Muscle of leg (tissue), 11 donors: ENCODE data around the gene CAMTA2. TPM values are rescaled to one million over a fixed set of nuclear protein-coding genes. Genes with fewer than 3 reads are reported as not detected.

Source experiments
- DNase-seq: peaks from one replicate; pipeline ENCODE4 v3.0.0; 2013
- H3K27ac ChIP-seq: one replicate; pipeline ENCODE4 v1.5.1; 2013; ENCODE audit warnings: mild to moderate bottlenecking, low read length, control low read depth
- H3K27me3 ChIP-seq: one replicate; pipeline ENCODE4 v1.6.1; 2013; ENCODE audit warnings: low read length; ENCODE audit not compliant: control insufficient read depth, insufficient read depth
- H3K36me3 ChIP-seq: one replicate; pipeline ENCODE4 v1.6.1; 2013; ENCODE audit warnings: low read length; ENCODE audit not compliant: control insufficient read depth, insufficient read depth
- H3K4me1 ChIP-seq: one replicate; pipeline ENCODE4 v1.6.1; 2013; ENCODE audit warnings: low read length; ENCODE audit not compliant: control insufficient read depth, insufficient read depth
- H3K4me3 ChIP-seq: one replicate; pipeline ENCODE4 v1.5.1; 2013; ENCODE audit warnings: low read length, control low read depth
- H3K9me3 ChIP-seq: replicated peaks from 2 replicates; pipeline ENCODE4 v1.6.1; 2013; ENCODE audit warnings: low read depth, low read length; ENCODE audit not compliant: control insufficient read depth
- WGBS: methylation state at CpG from one replicate; pipeline ENCODE4 v1.1.5; 2013; ENCODE audit warnings: missing lambda C conversion rate; ENCODE audit not compliant: insufficient coverage; 5-methylcytosine and 5-hydroxymethylcytosine counted together
- polyA plus RNA-seq, 8 donors: library from polyadenylated mRNA; unstranded; fragments of 120-200 nt; gene quantifications; one replicate each; pipeline versions ENCODE4 v1.2.1 to v1.2.3, GENCODE V29; 2013; ENCODE audit warnings: inconsistent platforms in 1 of 8, low replicate concordance in 1 of 8; ENCODE audit not compliant: insufficient read length in 8 of 8, insufficient read depth in 1 of 8
- total RNA-seq: library from RNA; stranded (reverse); fragments of 120-200 nt; gene quantifications from one replicate; pipeline ENCODE4 v1.2.4, GENCODE V29; 2013

CAMTA2 gene
- total and polyA plus RNA-seq, 9 donors: 4.4 to 25.2 (median 22.1) TPM

GRCh38 chr17:5002121-5002788, 14.8 kb upstream of the CAMTA2 start:
- no peak for DNase-seq
- no peak overlapping the region for H3K4me3 ChIP-seq
- H3K9me3 ChIP-seq: no peaks in the 10 kb centered on the region
- no peaks in the 10 kb centered on the region for H3K27me3 ChIP-seq
- H3K4me1 ChIP-seq: peaks cover 27% of the 10 kb centered on the region
- 83% methylated on average over 17 of the region's 20 CpGs for WGBS
- H3K36me3 ChIP-seq: peaks cover 58% of the 10 kb centered on the region
- no peak overlapping the region for H3K27ac ChIP-seq

- Histone ChIP-seq H3K4me1 (peaks cover 35% of the 10 kb centered on the region), H3K27me3 (no peaks in the 10 kb centered on the region), H3K27ac (peak overlapping the region; percentile 65), H3K4me3 (peak overlapping the region; percentile 85), H3K36me3 (peaks cover 46% of the 10 kb centered on the region), H3K9me3 (no peaks in the 10 kb centered on the region)
- 73% methylated on average over 11 of the region's 11 CpGs for WGBS
- peak; percentile 74 for DNase-seq
Measured at GRCh38 chr17:5000237-5000639, 12.8 kb upstream of the CAMTA2 start.

GRCh38 chr17:4999430-5000093, 12.1 kb upstream of the CAMTA2 start:
- no peaks in the 10 kb centered on the region for H3K27me3 ChIP-seq
- WGBS: 52% methylated on average over 10 of the region's 12 CpGs
- no peak for DNase-seq
- peak overlapping the region; percentile 65 for H3K27ac ChIP-seq
- no peaks in the 10 kb centered on the region for H3K9me3 ChIP-seq
- H3K36me3 ChIP-seq: peaks cover 40% of the 10 kb centered on the region
- H3K4me1 ChIP-seq: peaks cover 35% of the 10 kb centered on the region
- H3K4me3 ChIP-seq: peak overlapping the region; percentile 85

DNA sequence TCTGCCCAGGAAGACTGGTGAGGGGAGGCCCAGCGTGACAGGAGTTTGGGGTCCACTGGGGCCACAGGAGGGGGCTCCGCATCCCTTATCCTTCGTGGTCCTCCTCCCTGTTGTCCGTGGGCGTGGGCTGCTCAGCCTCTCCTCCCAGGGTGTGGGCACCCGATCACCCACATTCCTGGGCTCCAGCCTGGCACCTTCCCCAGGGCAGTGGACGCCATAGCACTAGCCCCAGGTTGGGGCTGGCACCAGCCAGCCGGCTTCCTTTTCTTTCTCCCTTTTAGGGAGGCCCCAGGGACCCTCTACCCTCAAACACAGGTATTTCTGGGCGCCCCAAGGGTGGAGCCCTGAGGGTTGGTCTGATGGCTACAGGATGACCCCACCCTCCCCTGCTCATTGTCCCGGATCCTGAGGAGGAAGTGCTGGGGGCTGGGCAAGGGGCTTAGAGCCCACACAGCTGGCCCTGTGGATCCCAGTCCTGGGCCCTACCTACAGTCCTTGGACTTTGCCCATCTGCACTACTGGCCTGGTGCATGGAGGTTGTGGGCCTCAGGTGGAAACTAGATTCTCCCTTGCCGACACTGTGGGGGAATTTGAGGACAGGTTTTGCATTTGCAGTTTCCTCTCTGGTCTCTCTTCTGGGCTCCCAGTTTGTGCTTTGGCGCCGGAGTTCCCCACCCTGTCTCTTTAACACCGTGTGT, 11.4 kb upstream of the CAMTA2 start:
- Histone ChIP-seq H3K4me1 (peaks cover 35% of the 10 kb centered on the region), H3K27ac (peak overlapping the region; percentile 65), H3K9me3 (no peaks in the 10 kb centered on the region), H3K4me3 (peak overlapping the region; percentile 85), H3K27me3 (no peaks in the 10 kb centered on the region), H3K36me3 (peaks cover 33% of the 10 kb centered on the region)
- WGBS: 15% methylated on average over 10 of the region's 14 CpGs
- DNase-seq: no peak

- H3K36me3 ChIP-seq: peaks cover 26% of the 10 kb centered on the region
- peak overlapping the region; percentile 65 for H3K27ac ChIP-seq
- DNase-seq: no peak
- peak overlapping the region; percentile 85 for H3K4me3 ChIP-seq
- no peaks in the 10 kb centered on the region for H3K27me3 ChIP-seq
- under 1% methylated on average over 54 of the region's 55 CpGs for WGBS
- peaks cover 35% of the 10 kb centered on the region for H3K4me1 ChIP-seq
- no peaks in the 10 kb centered on the region for H3K9me3 ChIP-seq
Measured at GRCh38 chr17:4998027-4998731, 10.7 kb upstream of the CAMTA2 start.

DNA sequence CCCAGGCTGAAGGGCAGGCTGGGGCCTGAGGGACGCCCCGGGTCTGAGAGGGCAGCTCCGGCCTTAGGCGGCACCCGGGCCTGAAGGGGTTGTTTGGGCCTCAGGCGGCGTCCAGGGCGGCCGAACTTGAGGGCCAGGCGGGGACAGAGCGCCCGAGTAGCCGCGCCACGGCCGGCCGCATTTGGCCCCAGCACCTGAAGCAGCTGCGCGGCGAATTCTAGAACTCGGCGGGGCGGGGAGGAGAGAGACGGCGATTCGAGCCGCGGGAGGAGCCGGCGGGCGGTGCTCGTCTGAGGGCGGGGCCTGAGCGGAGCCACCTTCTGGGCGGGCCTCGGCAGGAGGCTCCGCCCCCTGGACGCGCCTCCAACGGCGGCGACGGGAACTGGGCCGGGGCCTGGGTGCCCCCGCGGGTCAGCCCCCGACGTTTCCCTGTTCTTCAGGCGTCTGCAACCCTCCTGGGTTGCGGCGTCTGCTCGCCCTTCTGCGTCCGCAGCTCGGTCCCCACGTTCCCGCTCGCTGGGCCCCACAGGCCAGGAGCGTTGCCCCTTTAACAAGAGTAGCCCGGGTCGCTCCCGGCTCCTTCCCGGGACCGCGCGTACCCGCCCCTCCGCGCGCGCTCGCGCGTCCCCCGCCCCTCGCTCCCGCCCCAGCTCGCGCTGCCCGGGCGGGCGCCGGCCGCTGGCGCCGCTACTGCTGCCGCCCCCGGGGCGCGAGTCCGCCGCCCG, 10.0 kb upstream of the CAMTA2 start, which contains the start of the genes INCA1 and KIF1C:
INCA1 (minus strand) TSS at position 221 of the 725 bp plus-strand sequence. CDS start 3,085 bp downstream, outside the sequence.
KIF1C (plus strand) TSS at position 649 of the 725 bp plus-strand sequence. CDS start 2,297 bp downstream, outside the sequence.
- H3K27ac ChIP-seq: peak within 1 kb of the TSS; percentile 91
- H3K36me3 ChIP-seq: peaks cover 20% of the 10 kb centered on the region
- DNase-seq: peak; percentile 97
- WGBS: under 1% methylated on average over 93 of the region's 93 CpGs
- H3K9me3 ChIP-seq: no peaks in the 10 kb centered on the region
- H3K4me3 ChIP-seq: peak within 1 kb of the TSS; percentile 85
- H3K4me1 ChIP-seq: peaks cover 35% of the 10 kb centered on the region
- H3K27me3 ChIP-seq: no peaks in the 10 kb centered on the region

- Histone ChIP-seq H3K4me1 (peaks cover 20% of the 10 kb centered on the region), H3K4me3 (no peak overlapping the region), H3K27ac (no peak overlapping the region), H3K9me3 (no peaks in the 10 kb centered on the region), H3K36me3 (no peaks in the 10 kb centered on the region), H3K27me3 (no peaks in the 10 kb centered on the region)
- DNase-seq: no peak
- WGBS: 84% methylated on average over 4 of the region's 6 CpGs
Measured at GRCh38 chr17:4994081-4994595, 6.7 kb upstream of the CAMTA2 start.

- WGBS: 3% methylated on average over 20 of the region's 30 CpGs
Measured at GRCh38 chr17:4987767-4988567, 492 bp upstream of the CAMTA2 start.

More at GRCh38 chr17:4987767-4988567, 492 bp upstream of the CAMTA2 start:
- peak overlapping the region; percentile 90 for H3K4me3 ChIP-seq
- DNase-seq: peak; percentile 79
- H3K27ac ChIP-seq: peak overlapping the region; percentile 96
- no peaks in the 10 kb centered on the region for H3K27me3 ChIP-seq
- peaks cover 28% of the 10 kb centered on the region for H3K4me1 ChIP-seq
- H3K36me3 ChIP-seq: peaks cover under 1% of the 10 kb centered on the region
- no peaks in the 10 kb centered on the region for H3K9me3 ChIP-seq
